Fibroblast of mammary gland (primary cell): ENCODE measurements around the gene MEF2D.
A peak's percentile ranks its signal among the peaks of the same experiment; 100 is the strongest.

ENCODE experiments used
- DNase-seq: peaks from one replicate; pipeline ENCODE4 v3.0.0-alpha.2; 2010; ENCODE audit warnings: low read depth
- H3K4me3 ChIP-seq: 2 replicates; pipeline ENCODE4 v1.5.1; 2011; ENCODE audit warnings: low read depth, mild to moderate bottlenecking, low read length, moderate library complexity; ENCODE audit not compliant: control insufficient read depth
- TF ChIP-seq, protein P1 (sequence below): conservative IDR thresholded peaks from 2 replicates; pipeline ENCODE4 v1.5.1; 2011; ENCODE audit warnings: low read depth, low read length, inconsistent platforms; ENCODE audit not compliant: control insufficient read depth, insufficient read depth

MEF2D gene

DNA sequence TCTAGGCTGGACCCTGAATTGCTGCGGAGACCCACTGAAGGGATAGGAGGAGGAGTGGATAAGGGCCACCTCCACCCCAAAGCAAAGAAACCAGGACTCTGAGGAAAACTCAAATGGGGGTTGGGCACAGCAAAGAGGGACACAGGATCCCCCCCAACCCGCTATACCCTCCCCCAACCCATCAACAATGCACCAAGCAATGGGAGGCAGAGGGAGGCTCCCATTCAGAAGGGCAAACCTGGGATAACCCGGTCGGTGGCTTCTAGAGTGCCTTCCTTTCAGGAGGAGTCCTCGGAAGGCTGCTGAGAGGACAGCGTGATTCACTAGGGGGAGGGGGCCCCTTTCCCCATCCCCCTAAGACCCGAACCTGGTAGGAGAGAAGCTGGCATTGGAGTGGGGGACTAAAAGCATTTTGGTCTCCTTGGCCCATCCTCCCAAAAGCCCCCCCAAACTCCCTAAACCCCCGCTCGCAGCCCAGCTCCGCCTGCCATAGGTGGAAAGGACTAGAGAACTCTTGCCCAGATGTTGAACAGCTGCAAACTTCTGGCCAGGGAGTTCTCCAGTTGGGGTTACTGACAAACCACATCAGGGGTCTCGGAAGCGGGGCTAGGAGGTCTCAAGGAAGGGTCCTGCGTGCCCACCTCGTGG is 1.3 kb downstream of the MEF2D start:
- TF ChIP-seq, protein P1, sequence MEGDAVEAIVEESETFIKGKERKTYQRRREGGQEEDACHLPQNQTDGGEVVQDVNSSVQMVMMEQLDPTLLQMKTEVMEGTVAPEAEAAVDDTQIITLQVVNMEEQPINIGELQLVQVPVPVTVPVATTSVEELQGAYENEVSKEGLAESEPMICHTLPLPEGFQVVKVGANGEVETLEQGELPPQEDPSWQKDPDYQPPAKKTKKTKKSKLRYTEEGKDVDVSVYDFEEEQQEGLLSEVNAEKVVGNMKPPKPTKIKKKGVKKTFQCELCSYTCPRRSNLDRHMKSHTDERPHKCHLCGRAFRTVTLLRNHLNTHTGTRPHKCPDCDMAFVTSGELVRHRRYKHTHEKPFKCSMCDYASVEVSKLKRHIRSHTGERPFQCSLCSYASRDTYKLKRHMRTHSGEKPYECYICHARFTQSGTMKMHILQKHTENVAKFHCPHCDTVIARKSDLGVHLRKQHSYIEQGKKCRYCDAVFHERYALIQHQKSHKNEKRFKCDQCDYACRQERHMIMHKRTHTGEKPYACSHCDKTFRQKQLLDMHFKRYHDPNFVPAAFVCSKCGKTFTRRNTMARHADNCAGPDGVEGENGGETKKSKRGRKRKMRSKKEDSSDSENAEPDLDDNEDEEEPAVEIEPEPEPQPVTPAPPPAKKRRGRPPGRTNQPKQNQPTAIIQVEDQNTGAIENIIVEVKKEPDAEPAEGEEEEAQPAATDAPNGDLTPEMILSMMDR: no peak
- no peak for DNase-seq
- peak overlapping the region; percentile 95 for H3K4me3 ChIP-seq

- TF ChIP-seq, protein P1: no peak
- peak overlapping the region; percentile 95 for H3K4me3 ChIP-seq
- peak; percentile 62 for DNase-seq
Observed at GRCh38 chr1:156498432-156499193, 2.0 kb downstream of the MEF2D start.

GRCh38 chr1:156497743-156498431 is 2.7 kb downstream of the MEF2D start:
- TF ChIP-seq, protein P1: no peak
- peak overlapping the region; percentile 6 for H3K4me3 ChIP-seq
- DNase-seq: no peak

DNA sequence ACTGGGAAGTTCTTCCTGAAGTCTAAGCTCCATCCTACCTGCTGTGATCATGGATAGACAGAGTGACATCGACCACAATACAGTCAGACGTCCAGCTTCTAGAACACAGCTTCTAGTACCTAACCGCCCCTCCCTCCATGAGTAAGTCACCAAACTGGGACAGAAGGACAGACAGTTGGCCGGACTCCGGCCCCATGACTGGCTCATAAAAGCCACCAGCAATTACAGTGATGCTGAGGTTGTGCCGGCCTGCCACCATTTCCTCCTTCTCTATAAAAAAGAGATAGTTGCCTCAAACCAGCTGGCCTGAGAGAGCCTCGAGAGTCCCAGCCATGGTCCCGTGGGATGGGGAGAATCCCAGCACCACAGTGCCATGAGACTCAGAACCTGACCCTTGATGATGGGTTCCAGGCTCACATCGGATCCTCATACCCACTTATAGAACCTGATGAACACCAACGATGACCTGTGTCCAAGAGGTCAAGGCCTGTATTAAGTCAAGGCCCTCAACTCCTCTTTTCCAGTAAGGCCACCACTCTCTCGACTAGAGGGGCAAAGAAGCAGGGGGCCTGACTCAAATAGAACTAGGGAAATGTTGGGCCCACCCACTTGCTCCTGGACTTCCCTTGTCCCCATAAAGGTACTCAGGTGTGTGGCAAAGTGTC is 3.4 kb downstream of the MEF2D start:
- no peak for DNase-seq
- TF ChIP-seq, protein P1: no peak
- H3K4me3 ChIP-seq: no peak overlapping the region

GRCh38 chr1:156496211-156496761 is 4.3 kb downstream of the MEF2D start:
- TF ChIP-seq, protein P1: no peak
- DNase-seq: peak; percentile 56
- H3K4me3 ChIP-seq: no peak overlapping the region
